Measurements from ENCODE around the gene ATF2.
"Not testable (repeated sequence)": the region's sequence is repeated elsewhere in the genome, so short reads cannot be mapped to it uniquely, and the experiment has no call there.

Gene ATF2

GRCh38 chr2:175164235-175164634 lies 3.8 kb downstream of the ATF2 start:
- no peak for DNase-seq (ENCODE audit: low read depth)

GRCh38 chr2:175158894-175159293 lies 9.1 kb downstream of the ATF2 start:
- no peak for DNase-seq (ENCODE audit: low read depth)

- no peak for DNase-seq (ENCODE audit: low read depth)
These were observed 11.5 kb downstream of the ATF2 start for GRCh38 chr2:175156534-175156933.

GRCh38 chr2:175154661-175155082 lies 13.3 kb downstream of the ATF2 start:
- DNase-seq (ENCODE audit: low read depth), result peak; percentile 84

GRCh38 chr2:175152242-175152641 lies 15.8 kb downstream of the ATF2 start:
- DNase-seq (ENCODE audit: low read depth), result no peak

GRCh38 chr2:175151791-175152190 lies 16.2 kb downstream of the ATF2 start:
- DNase-seq (ENCODE audit: low read depth), result peak; percentile 51

GRCh38 chr2:175147186-175147585 lies 20.8 kb downstream of the ATF2 start:
- peak; percentile 49 for DNase-seq (ENCODE audit: low read depth)

GRCh38 chr2:175143678-175144077 lies 24.3 kb downstream of the ATF2 start:
- DNase-seq (ENCODE audit: low read depth), result no peak

- no peak for DNase-seq (ENCODE audit: low read depth)
These were observed 24.8 kb downstream of the ATF2 start for GRCh38 chr2:175143191-175143590.

- DNase-seq (ENCODE audit: low read depth), result no peak
These were observed 27.7 kb downstream of the ATF2 start for GRCh38 chr2:175140332-175140731.

GRCh38 chr2:175137793-175138192 lies 30.2 kb downstream of the ATF2 start:
- no peak for DNase-seq (ENCODE audit: low read depth)

- DNase-seq (ENCODE audit: low read depth), result no peak
These were observed 31.4 kb downstream of the ATF2 start for GRCh38 chr2:175136334-175137215.

- DNase-seq (ENCODE audit: low read depth), result no peak
These were observed 32.1 kb downstream of the ATF2 start for GRCh38 chr2:175135862-175136261.

- no peak for DNase-seq (ENCODE audit: low read depth)
These were observed 32.8 kb downstream of the ATF2 start for GRCh38 chr2:175135177-175135576.

- DNase-seq (ENCODE audit: low read depth), result no peak
These were observed 36.8 kb downstream of the ATF2 start for GRCh38 chr2:175131252-175131651.

GRCh38 chr2:175126661-175127060 lies 41.3 kb downstream of the ATF2 start:
- peak; percentile 48 for DNase-seq (ENCODE audit: low read depth)

- DNase-seq (ENCODE audit: low read depth), result no peak
These were observed 44.7 kb downstream of the ATF2 start for GRCh38 chr2:175123254-175123653.

GRCh38 chr2:175111200-175111657 lies 56.8 kb downstream of the ATF2 start:
- DNase-seq (ENCODE audit: low read depth), result peak; percentile 57

GRCh38 chr2:175108091-175108490 lies 59.9 kb downstream of the ATF2 start:
- DNase-seq (ENCODE audit: low read depth), result not testable (repeated sequence)

- no peak for DNase-seq (ENCODE audit: low read depth)
These were observed 60.9 kb downstream of the ATF2 start for GRCh38 chr2:175107146-175107545.

GRCh38 chr2:175103191-175103590 lies 64.8 kb downstream of the ATF2 start:
- DNase-seq (ENCODE audit: low read depth), result no peak

GRCh38 chr2:175101514-175101913 lies 66.5 kb downstream of the ATF2 start:
- DNase-seq (ENCODE audit: low read depth), result no peak

GRCh38 chr2:175097297-175097696 lies 70.7 kb downstream of the ATF2 start:
- peak; percentile 96 for DNase-seq (ENCODE audit: low read depth)

- not testable (repeated sequence) for DNase-seq (ENCODE audit: low read depth)
These were observed 83.9 kb downstream of the ATF2 start for GRCh38 chr2:175084117-175084516.
